Lower leg skin (tissue), 4 donors: ENCODE results near the gene HSP90AB1. TPM values are rescaled to one million over a fixed set of nuclear protein-coding genes. Genes with fewer than 3 reads are reported as not detected.

Source experiments
- DNase-seq, 2 donors: peaks; one replicate each; pipeline ENCODE4 v3.0.0-alpha.2; 2019; ENCODE audit warnings: low spot score in 2 of 2
- H3K4me3 ChIP-seq: fragments of 200-600 bp; sonication (generic); 2 replicates; pipeline ENCODE4 v1.5.1; 2017; ENCODE audit warnings: mild to moderate bottlenecking, low read depth; ENCODE audit not compliant: poor library complexity, severe bottlenecking
- POLR2A ChIP-seq, 2 donors: fragments of 450-650 bp; IDR thresholded peaks; one replicate each; pipeline ENCODE4 v1.6.1; 2016 to 2017; ENCODE audit warnings: antibody characterized with exemption in 2 of 2, mild to moderate bottlenecking in 1 of 2, moderate library complexity in 1 of 2
- WGBS, 2 donors: methylation state at CpG; one replicate each; pipeline ENCODE4 v1.1.5; 2018; 5-methylcytosine and 5-hydroxymethylcytosine counted together
- intact Hi-C: fragments of 100-400 bp; cut with DNase I; formaldehyde crosslinking; loops from one replicate; pipeline ENCODE4 v1.15.0; 2023; ENCODE audit warnings: low total_unique reads
- total RNA-seq, 4 donors: library from RNA; depleted of rRNA; stranded (reverse); fragments of >200 nt; gene quantifications; one replicate each; pipeline ENCODE4 v1.1.0, GENCODE V29; 2016
- TF ChIP-seq, protein P1 (sequence below), 3 donors: fragments of 450-650 bp; IDR thresholded peaks; one replicate each; pipeline ENCODE4 v1.5.1; 2016; ENCODE audit warnings: antibody characterized with exemption in 3 of 3, mild to moderate bottlenecking in 3 of 3, moderate library complexity in 2 of 3

Gene HSP90AB1
- total RNA-seq, 4 donors from 2014 or later: 505 to 604 (median 551) TPM

DNA sequence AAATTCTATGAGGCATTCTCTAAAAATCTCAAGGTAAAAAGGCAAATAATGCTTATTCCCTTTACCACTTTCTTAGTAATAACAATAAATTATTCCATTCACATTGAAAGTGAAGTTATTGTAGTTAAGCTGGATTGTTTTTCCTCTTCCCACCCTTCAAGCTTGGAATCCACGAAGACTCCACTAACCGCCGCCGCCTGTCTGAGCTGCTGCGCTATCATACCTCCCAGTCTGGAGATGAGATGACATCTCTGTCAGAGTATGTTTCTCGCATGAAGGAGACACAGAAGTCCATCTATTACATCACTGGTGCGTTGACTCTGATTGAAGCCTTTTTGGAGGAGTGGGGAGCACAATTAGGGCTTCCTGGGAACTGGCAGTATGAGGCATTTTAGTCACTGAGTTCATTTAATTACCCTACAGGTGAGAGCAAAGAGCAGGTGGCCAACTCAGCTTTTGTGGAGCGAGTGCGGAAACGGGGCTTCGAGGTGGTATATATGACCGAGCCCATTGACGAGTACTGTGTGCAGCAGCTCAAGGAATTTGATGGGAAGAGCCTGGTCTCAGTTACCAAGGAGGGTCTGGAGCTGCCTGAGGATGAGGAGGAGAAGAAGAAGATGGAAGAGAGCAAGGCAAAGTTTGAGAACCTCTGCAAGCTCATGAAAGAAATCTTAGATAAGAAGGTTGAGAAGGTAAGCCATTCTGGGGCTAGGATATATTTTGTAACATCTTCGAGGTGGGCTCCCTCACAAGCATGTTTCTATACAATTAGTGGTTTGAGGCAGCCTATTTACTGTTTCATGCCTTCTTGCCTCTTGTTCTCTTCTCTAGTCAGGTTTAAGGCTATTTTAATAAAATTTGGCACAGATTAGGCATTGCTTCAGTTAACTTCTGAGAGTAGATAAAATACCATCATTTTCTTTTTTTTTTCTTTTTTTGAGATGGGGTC lies 4.9 kb downstream of the HSP90AB1 start:
- no peak overlapping the region for H3K4me3 ChIP-seq
- 91 to 95% methylated on average over 14 of the region's 14 CpGs for WGBS, 2 donors
- TF ChIP-seq, protein P1, sequence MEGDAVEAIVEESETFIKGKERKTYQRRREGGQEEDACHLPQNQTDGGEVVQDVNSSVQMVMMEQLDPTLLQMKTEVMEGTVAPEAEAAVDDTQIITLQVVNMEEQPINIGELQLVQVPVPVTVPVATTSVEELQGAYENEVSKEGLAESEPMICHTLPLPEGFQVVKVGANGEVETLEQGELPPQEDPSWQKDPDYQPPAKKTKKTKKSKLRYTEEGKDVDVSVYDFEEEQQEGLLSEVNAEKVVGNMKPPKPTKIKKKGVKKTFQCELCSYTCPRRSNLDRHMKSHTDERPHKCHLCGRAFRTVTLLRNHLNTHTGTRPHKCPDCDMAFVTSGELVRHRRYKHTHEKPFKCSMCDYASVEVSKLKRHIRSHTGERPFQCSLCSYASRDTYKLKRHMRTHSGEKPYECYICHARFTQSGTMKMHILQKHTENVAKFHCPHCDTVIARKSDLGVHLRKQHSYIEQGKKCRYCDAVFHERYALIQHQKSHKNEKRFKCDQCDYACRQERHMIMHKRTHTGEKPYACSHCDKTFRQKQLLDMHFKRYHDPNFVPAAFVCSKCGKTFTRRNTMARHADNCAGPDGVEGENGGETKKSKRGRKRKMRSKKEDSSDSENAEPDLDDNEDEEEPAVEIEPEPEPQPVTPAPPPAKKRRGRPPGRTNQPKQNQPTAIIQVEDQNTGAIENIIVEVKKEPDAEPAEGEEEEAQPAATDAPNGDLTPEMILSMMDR (IDR thresholded peaks at IDR 0.05): no peak
- no peak for TF ChIP-seq POLR2A (IDR thresholded peaks at IDR 0.05)
- DNase-seq: no peak
- intact Hi-C loops: no loop called here

DNA sequence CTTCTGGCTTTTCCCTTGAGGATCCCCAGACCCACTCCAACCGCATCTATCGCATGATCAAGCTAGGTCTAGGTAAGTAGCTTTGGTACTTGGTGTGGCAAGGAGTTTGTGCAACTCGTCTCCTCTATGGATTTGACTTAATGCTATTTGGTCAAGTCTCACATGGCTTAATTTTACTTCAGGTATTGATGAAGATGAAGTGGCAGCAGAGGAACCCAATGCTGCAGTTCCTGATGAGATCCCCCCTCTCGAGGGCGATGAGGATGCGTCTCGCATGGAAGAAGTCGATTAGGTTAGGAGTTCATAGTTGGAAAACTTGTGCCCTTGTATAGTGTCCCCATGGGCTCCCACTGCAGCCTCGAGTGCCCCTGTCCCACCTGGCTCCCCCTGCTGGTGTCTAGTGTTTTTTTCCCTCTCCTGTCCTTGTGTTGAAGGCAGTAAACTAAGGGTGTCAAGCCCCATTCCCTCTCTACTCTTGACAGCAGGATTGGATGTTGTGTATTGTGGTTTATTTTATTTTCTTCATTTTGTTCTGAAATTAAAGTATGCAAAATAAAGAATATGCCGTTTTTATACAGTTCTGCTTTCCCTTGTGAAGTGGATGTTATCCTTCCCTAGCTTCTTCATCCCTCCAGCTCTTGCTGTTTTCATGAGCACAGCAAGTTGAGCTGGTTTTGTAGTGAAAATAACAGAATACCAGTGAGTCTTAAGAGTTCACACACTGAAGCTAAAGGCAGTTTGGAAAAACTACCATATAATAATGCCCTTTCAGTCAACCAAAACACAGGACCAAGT lies 6.6 kb downstream of the HSP90AB1 start:
- TF ChIP-seq, protein P1 (IDR thresholded peaks at IDR 0.05): no peak
- no peak for TF ChIP-seq POLR2A (IDR thresholded peaks at IDR 0.05)

DNA sequence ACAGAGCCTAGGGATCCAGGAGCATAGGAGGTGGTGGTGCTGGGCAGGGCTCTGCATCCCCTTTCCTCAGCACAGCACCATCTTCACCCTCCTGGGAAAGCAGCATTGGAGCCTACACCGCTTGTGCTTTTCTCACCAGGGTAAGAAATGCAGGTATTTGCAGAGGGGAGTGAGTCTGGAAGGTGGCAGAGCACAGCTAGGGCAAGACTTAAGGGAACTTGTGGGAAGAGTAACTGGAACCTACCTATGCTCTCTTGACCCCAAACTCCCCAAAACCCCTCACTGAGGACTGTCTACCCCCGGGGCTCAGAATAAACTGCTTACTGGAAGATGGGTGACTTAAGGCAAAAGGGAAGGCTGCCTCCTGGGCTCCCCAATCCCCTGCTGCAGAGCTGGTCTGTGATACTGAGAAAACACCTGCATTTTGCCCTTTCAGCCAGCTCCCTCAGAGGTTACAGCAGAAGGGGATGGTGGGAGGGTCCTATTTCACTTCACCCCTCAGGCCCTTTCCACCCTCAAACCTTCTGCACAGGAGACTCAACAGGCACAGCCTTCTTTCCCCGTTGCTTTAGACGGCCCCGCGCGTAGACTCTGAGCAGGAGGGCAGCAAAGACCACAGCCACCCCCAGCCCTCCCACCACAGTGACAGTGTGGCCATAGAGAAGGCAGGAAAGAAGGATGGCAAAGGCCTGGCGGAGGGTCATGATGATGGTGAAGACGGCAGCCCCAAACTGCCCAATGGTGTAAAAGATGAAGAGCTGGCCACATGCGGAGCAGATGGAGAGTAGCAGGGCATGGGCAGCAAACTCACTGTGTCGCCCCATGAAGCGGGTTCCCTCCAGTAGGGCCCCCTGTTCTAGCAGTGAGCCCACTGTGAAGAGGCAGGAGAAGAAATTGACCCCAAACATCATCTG lies 7.5 kb downstream of the HSP90AB1 start:
- intact Hi-C loops: loop anchor here (5.0 kb wide), 1 partner anchor 82 kb away; no protein-coding TSS in a partner anchor
- no peak overlapping the region for H3K4me3 ChIP-seq
- 78 to 84% methylated on average over 12 of the region's 12 CpGs for WGBS, 2 donors
- no peak for DNase-seq
- TF ChIP-seq POLR2A (IDR thresholded peaks at IDR 0.05): no peak
- TF ChIP-seq, protein P1 (IDR thresholded peaks at IDR 0.05): no peak

More for the DNA sequence above, 6.6 kb downstream of the HSP90AB1 start:
- DNase-seq: no peak
- intact Hi-C loops: no loop called here
- 68 to 70% methylated on average over 10 of the region's 10 CpGs for WGBS, 2 donors
- no peak overlapping the region for H3K4me3 ChIP-seq

DNA sequence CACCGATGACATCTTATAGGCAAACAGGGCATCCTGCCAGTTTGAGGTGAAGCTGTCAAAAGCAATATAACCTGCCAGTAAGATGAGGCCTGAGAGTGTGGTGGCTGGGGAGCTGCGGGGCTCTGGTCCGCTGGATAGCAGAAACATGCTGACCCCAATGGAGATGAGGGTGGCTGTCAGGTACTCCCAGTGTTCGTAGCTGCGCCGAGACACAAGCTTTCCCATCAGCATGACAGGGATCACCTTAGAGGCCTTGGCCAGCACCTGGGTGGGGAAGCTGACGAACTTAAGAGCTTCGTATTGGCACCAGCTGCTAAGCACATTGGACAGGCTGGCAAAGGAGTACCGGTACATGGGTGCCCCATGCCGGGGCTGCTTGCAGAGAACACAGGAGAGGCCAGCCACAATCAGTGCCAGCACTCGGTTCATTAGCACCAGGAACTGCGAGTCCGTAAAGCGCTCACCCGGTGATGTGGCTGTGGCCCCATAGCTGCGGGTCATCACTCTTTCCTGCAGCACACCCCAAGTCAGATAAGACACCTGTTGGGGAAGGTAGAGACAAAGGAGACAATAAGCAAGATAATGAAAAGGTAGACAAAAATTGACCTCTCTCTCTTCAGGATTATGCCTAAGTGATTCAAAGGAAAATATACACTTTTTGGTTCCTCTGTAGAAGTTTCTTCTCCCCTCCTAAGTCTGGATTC lies 8.4 kb downstream of the HSP90AB1 start:
- H3K4me3 ChIP-seq: no peak overlapping the region
- intact Hi-C loops: loop anchor here (5.0 kb wide), 1 partner anchor 83 kb away; no protein-coding TSS in a partner anchor
- TF ChIP-seq, protein P1 (IDR thresholded peaks at IDR 0.05): no peak
- TF ChIP-seq POLR2A (IDR thresholded peaks at IDR 0.05): no peak
- 59 to 64% methylated on average over 16 of the region's 16 CpGs for WGBS, 2 donors
- DNase-seq: no peak
